SK-N-SH (cell line): ENCODE measurements around the gene LETM1. TPM values are rescaled to one million over a fixed set of nuclear protein-coding genes. Genes with fewer than 3 reads are reported as not detected.

ENCODE experiments used
- CTCF ChIA-PET: fragments of 300-600, 350-600 bp; formaldehyde crosslinking; extraction: SDS; loops from one replicate; lab custom pipeline; 2021; lab: Yijun Ruan, JAX
- POLR2A ChIA-PET: fragments of 350-600 bp; sonication (Branson Sonifier 250); formaldehyde crosslinking; extraction: SDS; loops from one replicate; lab custom pipeline; 2020; ENCODE audit warnings: antibody characterized with exemption, inconsistent platforms; lab: Yijun Ruan, JAX
- DNase-seq: peaks from one replicate; pipeline ENCODE4 v3.0.0; 2012
- H2AFZ ChIP-seq: fragments of 200-600 bp; sonication (generic); 2 replicates; pipeline ENCODE4 v1.8.1; 2016; ENCODE audit warnings: antibody characterized with exemption, mild to moderate bottlenecking, low read depth
- H3F3A ChIP-seq: fragments of 200-600 bp; sonication (generic); replicated peaks from 2 replicates; pipeline ENCODE3; 2016; ENCODE audit warnings: antibody characterized with exemption, mild to moderate bottlenecking; ENCODE audit not compliant: insufficient read depth
- H3K27ac ChIP-seq, 2 experiments: fragments of 200-500 bp in 1 of 2; fragments of 200-600 bp in 1 of 2; sonication (Bioruptor generic) in 1 of 2; sonication (generic), shearing (Covaris generic) in 1 of 2; 2 replicates each; pipeline versions ENCODE4 v1.5.1 to v1.6.1; 2014 to 2016; ENCODE audit warnings: low read depth in 2 of 2, inconsistent platforms in 1 of 2, low read length in 1 of 2, mild to moderate bottlenecking in 1 of 2, mixed read lengths in 1 of 2
- H3K27me3 ChIP-seq: fragments of 200-600 bp; sonication (generic), shearing (Covaris generic); 2 replicates; pipeline ENCODE4 v1.6.1; 2016; ENCODE audit warnings: mixed run types; ENCODE audit not compliant: insufficient read depth
- H3K36me3 ChIP-seq, 2 experiments: fragments of 200-500 bp in 1 of 2; fragments of 200-600 bp in 1 of 2; sonication (Bioruptor generic) in 1 of 2; sonication (generic) in 1 of 2; replicated peaks in 1 of 2; 2 replicates each; pipeline versions ENCODE3 to v1.5.1; 2014 to 2016; ENCODE audit warnings: low read length in 1 of 2, mild to moderate bottlenecking in 1 of 2; ENCODE audit not compliant: insufficient read depth in 2 of 2, control insufficient read depth in 1 of 2
- H3K4me1 ChIP-seq, 2 experiments: fragments of 200-500 bp in 1 of 2; fragments of 200-600 bp in 1 of 2; sonication (Bioruptor generic) in 1 of 2; sonication (generic), shearing (Covaris generic) in 1 of 2; 2 replicates each; pipeline versions ENCODE4 v1.5.1 to v1.6.1; 2014 to 2016; ENCODE audit warnings: low read depth in 1 of 2, low read length in 1 of 2, mixed run types in 1 of 2; ENCODE audit not compliant: insufficient read depth in 2 of 2, control insufficient read depth in 1 of 2
- H3K4me2 ChIP-seq: fragments of 200-600 bp; sonication (generic), shearing (Covaris generic); 2 replicates; pipeline ENCODE4 v1.6.1; 2017; ENCODE audit warnings: mixed run types
- H3K4me3 ChIP-seq, 2 experiments: fragments of 200-500 bp in 1 of 2; fragments of 200-600 bp in 1 of 2; sonication (Bioruptor generic) in 1 of 2; sonication (generic), shearing (Covaris generic) in 1 of 2; 2 replicates each; pipeline versions ENCODE4 v1.5.1 to v1.8.1; 2014 to 2016; ENCODE audit warnings: low read depth in 2 of 2, inconsistent platforms in 1 of 2, low read length in 1 of 2, mild to moderate bottlenecking in 1 of 2, mixed read lengths in 1 of 2, moderate library complexity in 1 of 2
- H3K79me2 ChIP-seq: fragments of 200-600 bp; sonication (generic); 2 replicates; pipeline ENCODE4 v1.8.1; 2017; ENCODE audit warnings: mild to moderate bottlenecking; ENCODE audit not compliant: insufficient read depth
- H3K9ac ChIP-seq: fragments of 200-600 bp; sonication (generic); 2 replicates; pipeline ENCODE4 v1.6.1; 2017; ENCODE audit warnings: mixed run types
- H3K9me2 ChIP-seq: fragments of 200-600 bp; sonication (generic); 2 replicates; pipeline ENCODE4 v1.6.1; 2017; ENCODE audit warnings: mixed run types
- H3K9me3 ChIP-seq: fragments of 200-600 bp; sonication (generic); 2 replicates; pipeline ENCODE4 v1.6.1; 2017; ENCODE audit warnings: mixed run types, mild to moderate bottlenecking, moderate library complexity
- H4K20me1 ChIP-seq: fragments of 200-600 bp; sonication (generic); 2 replicates; pipeline ENCODE4 v1.6.1; 2017; ENCODE audit warnings: mild to moderate bottlenecking, mixed run types; ENCODE audit not compliant: insufficient read depth
- ELF1 ChIP-seq: IDR thresholded peaks from 2 replicates; pipeline ENCODE4 v1.4.0; 2012
- FOXJ3 ChIP-seq: sonication (generic); formaldehyde crosslinking; IDR thresholded peaks from 2 replicates; pipeline ENCODE4 v1.5.1; 2020; ENCODE audit warnings: mild to moderate bottlenecking, missing genetic modification reagents
- GATA2 ChIP-seq: sonication (generic); formaldehyde crosslinking; IDR thresholded peaks from 2 replicates; pipeline ENCODE4 v1.5.0; 2020; ENCODE audit warnings: mild to moderate bottlenecking, missing genetic modification reagents
- IRF3 ChIP-seq: fragments of 150-350 bp; IDR thresholded peaks from 2 replicates; pipeline ENCODE4 v1.6.1; 2016; ENCODE audit warnings: mild to moderate bottlenecking, low read depth, low read length
- RFX5 ChIP-seq: IDR thresholded peaks from 2 replicates; pipeline ENCODE4 v1.6.1; 2012; ENCODE audit warnings: mild to moderate bottlenecking, improper control_type of control experiment, low read length
- SMC3 ChIP-seq: IDR thresholded peaks from 2 replicates; pipeline ENCODE4 v1.6.1; 2012; ENCODE audit warnings: low read depth, low read length, improper control_type of control experiment
- WGBS: methylation state at CpG from one replicate; pipeline ENCODE4 v1.1.6; 2017; ENCODE audit warnings: low lambda C conversion rate; 5-methylcytosine and 5-hydroxymethylcytosine counted together
- polyA plus RNA-seq, 3 experiments: library from polyadenylated mRNA; depleted of rRNA; stranded (reverse); fragments of >200 nt; gene quantifications; 2 replicates each; pipeline ENCODE4 v1.2.3, GENCODE V29; 2012
- TF ChIP-seq, protein P1 (sequence below): IDR thresholded peaks from 2 replicates; pipeline ENCODE4; 2012

The LETM1 gene
- polyA plus RNA-seq, 1 of the 3 experiments (the other 2 are of a cell fraction), result 25.8 TPM

GRCh38 chr4:1773754-1774153 is 82.2 kb downstream of the LETM1 start:
- Histone ChIP-seq H3K4me3 (no peak overlapping the region), H3K9me3 (no peaks in the 10 kb centered on the region), H3F3A (no peaks in the 10 kb centered on the region), H3K4me2 (no peak overlapping the region), H4K20me1 (no peaks in the 10 kb centered on the region), H3K27ac (no peak overlapping the region), H3K9me2 (no peaks in the 10 kb centered on the region), H3K36me3 (no peaks in the 10 kb centered on the region)
- POLR2A ChIA-PET, result no interaction called here
- 74% methylated on average over 9 of the region's 10 CpGs for WGBS
- TF ChIP-seq GATA2 (CRISPR knock-in tag) (no peak), IRF3 (no peak), SMC3 (no peak), FOXJ3 (CRISPR knock-in tag) (no peak), ELF1 (no peak), RFX5 (no peak)
- TF ChIP-seq, protein P1, sequence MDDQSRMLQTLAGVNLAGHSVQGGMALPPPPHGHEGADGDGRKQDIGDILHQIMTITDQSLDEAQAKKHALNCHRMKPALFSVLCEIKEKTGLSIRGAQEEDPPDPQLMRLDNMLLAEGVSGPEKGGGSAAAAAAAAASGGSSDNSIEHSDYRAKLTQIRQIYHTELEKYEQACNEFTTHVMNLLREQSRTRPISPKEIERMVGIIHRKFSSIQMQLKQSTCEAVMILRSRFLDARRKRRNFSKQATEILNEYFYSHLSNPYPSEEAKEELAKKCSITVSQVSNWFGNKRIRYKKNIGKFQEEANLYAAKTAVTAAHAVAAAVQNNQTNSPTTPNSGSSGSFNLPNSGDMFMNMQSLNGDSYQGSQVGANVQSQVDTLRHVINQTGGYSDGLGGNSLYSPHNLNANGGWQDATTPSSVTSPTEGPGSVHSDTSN, result no peak
- TF ChIP-seq, all 33 proteins: peak for 0
- DNase-seq, result no peak
- Histone ChIP-seq H3K27me3 (no peaks in the 10 kb centered on the region), H3K9ac (no peak overlapping the region), H3K4me1 (peaks cover 0 to 27% of the 10 kb centered on the region in 2 experiments; a peak in 1 of 4 replicates), H2AFZ (no peak overlapping the region), H3K79me2 (no peaks in the 10 kb centered on the region)
- CTCF ChIA-PET, result interaction anchor here (1.1 to 2.2 kb wide), 4 partner anchors 8 to 36 kb away, joined by 4 to 7 read pairs (median 5); no protein-coding TSS in a partner anchor

DNA sequence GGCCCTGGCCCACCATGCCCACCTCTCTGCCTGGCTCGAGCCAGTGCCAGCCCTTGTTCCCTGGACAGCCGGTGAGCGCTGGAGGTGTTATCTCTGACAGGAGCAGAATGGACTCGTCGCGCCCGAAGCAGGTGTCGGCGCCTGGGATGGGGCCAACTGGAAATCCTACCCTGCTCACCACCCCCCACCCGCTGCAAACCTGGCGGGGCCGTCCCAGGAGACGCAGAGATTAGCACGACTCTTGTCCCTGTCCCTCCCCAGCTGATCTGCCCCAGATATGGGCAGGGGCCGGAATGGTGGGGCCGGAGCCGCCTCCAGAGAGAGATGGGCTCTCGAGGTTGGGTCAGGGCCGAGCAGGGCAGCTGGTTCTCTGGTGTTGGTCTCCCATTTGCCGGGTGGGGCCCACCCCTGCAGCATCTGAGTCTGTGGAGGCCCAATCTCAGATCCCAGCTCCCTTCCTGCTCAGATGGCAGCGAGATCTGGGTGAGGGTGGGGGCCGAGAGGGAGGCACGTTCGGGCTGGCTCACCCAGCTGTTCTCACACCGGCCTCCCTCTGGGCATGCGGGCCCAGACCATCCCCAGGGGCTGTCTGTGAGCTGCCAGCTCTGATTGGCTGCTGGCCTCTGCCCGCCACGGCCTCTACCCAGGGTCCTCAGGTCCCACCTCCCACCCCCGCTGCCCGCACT is 83.0 kb downstream of the LETM1 start:
- Histone ChIP-seq H3F3A (no peaks in the 10 kb centered on the region), H3K36me3 (no peaks in the 10 kb centered on the region), H2AFZ (no peak overlapping the region), H3K9ac (no peak overlapping the region), H3K4me1 (peaks cover 0 to 28% of the 10 kb centered on the region in 2 experiments; a peak in 1 of 4 replicates), H4K20me1 (no peaks in the 10 kb centered on the region), H3K4me2 (no peak overlapping the region), H3K27ac (no peak overlapping the region; a peak in 1 of 4 replicates), H3K9me3 (no peaks in the 10 kb centered on the region), H3K79me2 (no peaks in the 10 kb centered on the region), H3K9me2 (no peaks in the 10 kb centered on the region), H3K4me3 (no peak overlapping the region), H3K27me3 (no peaks in the 10 kb centered on the region)
- CTCF ChIA-PET, result interaction anchor here (1.1 to 2.2 kb wide), 4 partner anchors 9 to 36 kb away, joined by 4 to 7 read pairs (median 5); no protein-coding TSS in a partner anchor
- POLR2A ChIA-PET, result no interaction called here
- TF ChIP-seq GATA2 (CRISPR knock-in tag) (peak; percentile 29), RFX5 (no peak)
- DNase-seq, result peak; percentile 73
- WGBS, result 67% methylated on average over 12 of the region's 30 CpGs
